ENCODE data around the gene ATXN3L. TPM values are rescaled to one million over a fixed set of nuclear protein-coding genes. Genes with fewer than 3 reads are reported as not detected.

Gene ATXN3L
- total RNA-seq, 1 donor from 2014 or later = not detected

DNA sequence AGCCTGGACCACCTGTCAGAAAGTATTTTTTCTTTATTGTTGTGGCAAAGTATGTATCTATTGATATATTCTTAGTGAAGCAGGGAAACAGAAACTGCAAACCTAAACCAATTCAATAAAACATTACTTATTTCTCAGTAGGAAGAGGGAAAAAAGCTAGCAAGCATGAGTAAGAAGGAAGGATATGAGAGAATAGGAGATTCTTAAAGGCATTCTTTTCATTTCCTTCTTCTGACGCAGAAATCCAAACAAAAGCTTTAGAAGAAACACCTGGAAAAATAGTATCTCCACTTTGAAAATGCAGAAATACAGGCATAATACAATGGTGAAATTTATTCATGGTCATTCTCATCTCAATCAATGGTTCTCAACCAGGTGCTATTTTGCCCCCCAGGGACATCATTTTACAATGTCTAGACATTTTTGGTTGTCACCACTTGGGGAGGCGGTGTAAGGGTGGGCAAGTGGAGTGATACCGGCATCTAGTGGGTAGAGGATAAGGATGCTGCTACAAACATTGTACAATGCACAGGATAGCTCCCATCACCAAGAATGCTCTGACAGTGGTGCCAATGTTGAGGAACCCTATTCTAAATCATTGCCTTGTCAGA is 21.7 kb upstream of the ATXN3L start:
- Histone ChIP-seq H3K4me3 (ENCODE audit: low read depth, low read length) (no peak overlapping the region), H3K27me3 (ENCODE audit: control insufficient read depth, insufficient read depth, low read length) (no peaks in the 10 kb centered on the region), H3K36me3 (ENCODE audit: control insufficient read depth, insufficient read depth, low read length) (no peaks in the 10 kb centered on the region)
- TF ChIP-seq, protein P1, sequence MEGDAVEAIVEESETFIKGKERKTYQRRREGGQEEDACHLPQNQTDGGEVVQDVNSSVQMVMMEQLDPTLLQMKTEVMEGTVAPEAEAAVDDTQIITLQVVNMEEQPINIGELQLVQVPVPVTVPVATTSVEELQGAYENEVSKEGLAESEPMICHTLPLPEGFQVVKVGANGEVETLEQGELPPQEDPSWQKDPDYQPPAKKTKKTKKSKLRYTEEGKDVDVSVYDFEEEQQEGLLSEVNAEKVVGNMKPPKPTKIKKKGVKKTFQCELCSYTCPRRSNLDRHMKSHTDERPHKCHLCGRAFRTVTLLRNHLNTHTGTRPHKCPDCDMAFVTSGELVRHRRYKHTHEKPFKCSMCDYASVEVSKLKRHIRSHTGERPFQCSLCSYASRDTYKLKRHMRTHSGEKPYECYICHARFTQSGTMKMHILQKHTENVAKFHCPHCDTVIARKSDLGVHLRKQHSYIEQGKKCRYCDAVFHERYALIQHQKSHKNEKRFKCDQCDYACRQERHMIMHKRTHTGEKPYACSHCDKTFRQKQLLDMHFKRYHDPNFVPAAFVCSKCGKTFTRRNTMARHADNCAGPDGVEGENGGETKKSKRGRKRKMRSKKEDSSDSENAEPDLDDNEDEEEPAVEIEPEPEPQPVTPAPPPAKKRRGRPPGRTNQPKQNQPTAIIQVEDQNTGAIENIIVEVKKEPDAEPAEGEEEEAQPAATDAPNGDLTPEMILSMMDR (IDR thresholded peaks at IDR 0.05; ENCODE audit: insufficient read depth, low read length, poor library complexity, severe bottlenecking) = no peak
- DNase-seq (ENCODE audit: low read depth) = peak; percentile 41

DNA sequence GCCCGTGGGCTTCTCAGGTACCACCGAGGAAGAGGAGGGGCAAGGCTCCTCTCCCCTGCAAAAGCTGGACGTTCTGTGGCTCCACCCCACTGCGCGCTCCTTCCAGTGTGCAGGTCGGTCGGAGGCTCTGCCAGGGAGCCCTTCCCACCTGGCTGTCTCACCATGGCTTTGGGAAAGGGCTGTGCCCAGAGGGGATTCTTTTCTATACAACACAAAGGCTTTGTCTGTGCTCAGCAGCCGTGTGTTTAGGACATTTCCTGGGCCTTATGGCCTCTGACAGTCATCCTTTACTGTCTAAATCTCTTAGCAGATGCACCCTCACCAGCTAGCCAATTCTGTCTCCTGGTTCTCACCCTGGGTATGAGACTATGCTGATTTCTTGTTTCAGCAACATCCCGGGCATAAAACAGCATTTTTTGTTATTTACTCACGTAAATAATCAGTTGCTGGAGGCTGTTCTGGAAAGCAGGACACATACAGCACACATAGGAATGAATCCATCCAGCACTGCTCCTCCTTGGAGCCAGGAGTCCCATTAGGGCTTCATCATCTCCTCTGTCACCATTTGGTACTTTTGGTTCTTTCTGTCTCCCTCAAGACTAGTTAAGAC is 20.4 kb upstream of the ATXN3L start:
- Histone ChIP-seq H3K4me3 (ENCODE audit: low read depth, low read length) (no peak overlapping the region), H3K27me3 (ENCODE audit: control insufficient read depth, insufficient read depth, low read length) (no peaks in the 10 kb centered on the region), H3K36me3 (ENCODE audit: control insufficient read depth, insufficient read depth, low read length) (no peaks in the 10 kb centered on the region)
- TF ChIP-seq, protein P1 (IDR thresholded peaks at IDR 0.05; ENCODE audit: insufficient read depth, low read length, poor library complexity, severe bottlenecking) = no peak
- no peak for DNase-seq (ENCODE audit: low read depth)

- Histone ChIP-seq H3K4me3 (ENCODE audit: low read depth, low read length) (no peak overlapping the region), H3K27me3 (ENCODE audit: control insufficient read depth, insufficient read depth, low read length) (no peaks in the 10 kb centered on the region), H3K36me3 (ENCODE audit: control insufficient read depth, insufficient read depth, low read length) (no peaks in the 10 kb centered on the region)
- TF ChIP-seq, protein P1 (IDR thresholded peaks at IDR 0.05; ENCODE audit: insufficient read depth, low read length, poor library complexity, severe bottlenecking) = no peak
- DNase-seq (ENCODE audit: low read depth) = no peak
These were observed 19.8 kb upstream of the ATXN3L start for GRCh38 chrX:13339607-13340006.

GRCh38 chrX:13338996-13339515 is 19.2 kb upstream of the ATXN3L start:
- H3K27me3 ChIP-seq (ENCODE audit: control insufficient read depth, insufficient read depth, low read length) = no peaks in the 10 kb centered on the region
- TF ChIP-seq, protein P1 (IDR thresholded peaks at IDR 0.05; ENCODE audit: insufficient read depth, low read length, poor library complexity, severe bottlenecking) = no peak
- no peak overlapping the region for H3K4me3 ChIP-seq (ENCODE audit: low read depth, low read length)
- no peaks in the 10 kb centered on the region for H3K36me3 ChIP-seq (ENCODE audit: control insufficient read depth, insufficient read depth, low read length)
- DNase-seq (ENCODE audit: low read depth) = no peak

DNA sequence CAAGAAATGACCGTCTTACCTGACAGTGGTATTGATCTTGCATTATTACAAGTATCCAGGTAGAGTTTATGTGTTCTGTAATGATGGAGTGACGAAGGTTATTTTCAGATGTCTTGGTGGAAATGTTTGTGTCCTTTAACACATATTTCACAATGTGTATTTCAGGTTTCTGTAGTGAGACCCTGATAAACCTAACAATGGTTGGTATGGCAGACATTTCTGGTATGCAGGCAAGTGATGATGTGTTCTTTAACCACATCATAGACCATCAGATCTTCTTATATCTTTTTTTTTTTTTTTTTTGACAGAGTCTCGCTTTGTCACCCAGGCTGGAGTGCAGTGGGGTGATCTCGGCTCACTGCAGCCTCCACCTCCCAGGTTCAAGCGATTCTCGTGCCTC is 14.6 kb upstream of the ATXN3L start:
- H3K36me3 ChIP-seq (ENCODE audit: control insufficient read depth, insufficient read depth, low read length) = no peaks in the 10 kb centered on the region
- TF ChIP-seq, protein P1 (IDR thresholded peaks at IDR 0.05; ENCODE audit: insufficient read depth, low read length, poor library complexity, severe bottlenecking) = no peak
- H3K4me3 ChIP-seq (ENCODE audit: low read depth, low read length) = no peak overlapping the region
- DNase-seq (ENCODE audit: low read depth) = no peak
- H3K27me3 ChIP-seq (ENCODE audit: control insufficient read depth, insufficient read depth, low read length) = no peaks in the 10 kb centered on the region

All from kidney epithelial cell (primary cell).